LNCaP clone FGC (cell line): ENCODE measurements around the gene RUNDC3A.

Experiments
- DNase-seq: peaks from one replicate; pipeline ENCODE4 v3.0.0-alpha.2; 2011; ENCODE audit warnings: low read depth
- H3K4me3 ChIP-seq: 2 replicates; pipeline ENCODE4 v1.5.1; 2011; ENCODE audit warnings: mild to moderate bottlenecking, low read depth, low read length, control low read depth
- TF ChIP-seq, protein P1 (sequence below): IDR thresholded peaks from 2 replicates; pipeline ENCODE4 v1.5.1; 2012; ENCODE audit warnings: mild to moderate bottlenecking; ENCODE audit not compliant: control insufficient read depth, insufficient read depth; ENCODE audit errors: extremely low read depth

Gene RUNDC3A

GRCh38 chr17:44367231-44367979 lies 59.0 kb downstream of the RUNDC3A start:
- no peak overlapping the region for H3K4me3 ChIP-seq
- no peak for DNase-seq
- TF ChIP-seq, protein P1, sequence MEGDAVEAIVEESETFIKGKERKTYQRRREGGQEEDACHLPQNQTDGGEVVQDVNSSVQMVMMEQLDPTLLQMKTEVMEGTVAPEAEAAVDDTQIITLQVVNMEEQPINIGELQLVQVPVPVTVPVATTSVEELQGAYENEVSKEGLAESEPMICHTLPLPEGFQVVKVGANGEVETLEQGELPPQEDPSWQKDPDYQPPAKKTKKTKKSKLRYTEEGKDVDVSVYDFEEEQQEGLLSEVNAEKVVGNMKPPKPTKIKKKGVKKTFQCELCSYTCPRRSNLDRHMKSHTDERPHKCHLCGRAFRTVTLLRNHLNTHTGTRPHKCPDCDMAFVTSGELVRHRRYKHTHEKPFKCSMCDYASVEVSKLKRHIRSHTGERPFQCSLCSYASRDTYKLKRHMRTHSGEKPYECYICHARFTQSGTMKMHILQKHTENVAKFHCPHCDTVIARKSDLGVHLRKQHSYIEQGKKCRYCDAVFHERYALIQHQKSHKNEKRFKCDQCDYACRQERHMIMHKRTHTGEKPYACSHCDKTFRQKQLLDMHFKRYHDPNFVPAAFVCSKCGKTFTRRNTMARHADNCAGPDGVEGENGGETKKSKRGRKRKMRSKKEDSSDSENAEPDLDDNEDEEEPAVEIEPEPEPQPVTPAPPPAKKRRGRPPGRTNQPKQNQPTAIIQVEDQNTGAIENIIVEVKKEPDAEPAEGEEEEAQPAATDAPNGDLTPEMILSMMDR: no peak
